Transverse colon (tissue), 4 donors: ENCODE results near the gene PTPRN2.

Experiments used
- EP300 ChIP-seq: sonication (generic); formaldehyde crosslinking; IDR thresholded peaks from one replicate; pipeline ENCODE4 v1.6.1; 2017; ENCODE audit warnings: antibody characterized with exemption, low read depth
- POLR2A ChIP-seq: fragments of 450-650 bp; IDR thresholded peaks from one replicate; pipeline ENCODE4 v1.6.1; 2016; ENCODE audit warnings: antibody characterized with exemption, mild to moderate bottlenecking, moderate library complexity
- POLR2AphosphoS5 ChIP-seq, 3 donors: sonication (generic); formaldehyde crosslinking; IDR thresholded peaks; one replicate each; pipeline ENCODE4 v1.6.1; 2016; ENCODE audit warnings: antibody characterized with exemption in 3 of 3
- TF ChIP-seq, protein P1 (sequence below), 5 experiments: fragments of 200-600 bp in 3 of 5; fragments of 450-650 bp in 2 of 5; sonication (generic) in 3 of 5; IDR thresholded peaks; 1 replicate in 2 of 5; 2 replicates in 3 of 5; pipeline ENCODE4 v1.5.1; 2016 to 2017; ENCODE audit warnings: antibody characterized with exemption in 5 of 5, inconsistent platforms in 3 of 5, mild to moderate bottlenecking in 2 of 5, moderate library complexity in 1 of 5

- TF ChIP-seq, protein P1, sequence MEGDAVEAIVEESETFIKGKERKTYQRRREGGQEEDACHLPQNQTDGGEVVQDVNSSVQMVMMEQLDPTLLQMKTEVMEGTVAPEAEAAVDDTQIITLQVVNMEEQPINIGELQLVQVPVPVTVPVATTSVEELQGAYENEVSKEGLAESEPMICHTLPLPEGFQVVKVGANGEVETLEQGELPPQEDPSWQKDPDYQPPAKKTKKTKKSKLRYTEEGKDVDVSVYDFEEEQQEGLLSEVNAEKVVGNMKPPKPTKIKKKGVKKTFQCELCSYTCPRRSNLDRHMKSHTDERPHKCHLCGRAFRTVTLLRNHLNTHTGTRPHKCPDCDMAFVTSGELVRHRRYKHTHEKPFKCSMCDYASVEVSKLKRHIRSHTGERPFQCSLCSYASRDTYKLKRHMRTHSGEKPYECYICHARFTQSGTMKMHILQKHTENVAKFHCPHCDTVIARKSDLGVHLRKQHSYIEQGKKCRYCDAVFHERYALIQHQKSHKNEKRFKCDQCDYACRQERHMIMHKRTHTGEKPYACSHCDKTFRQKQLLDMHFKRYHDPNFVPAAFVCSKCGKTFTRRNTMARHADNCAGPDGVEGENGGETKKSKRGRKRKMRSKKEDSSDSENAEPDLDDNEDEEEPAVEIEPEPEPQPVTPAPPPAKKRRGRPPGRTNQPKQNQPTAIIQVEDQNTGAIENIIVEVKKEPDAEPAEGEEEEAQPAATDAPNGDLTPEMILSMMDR (IDR thresholded peaks at IDR 0.05): no peak
- TF ChIP-seq POLR2A (no peak), EP300 (no peak), POLR2AphosphoS5 (IDR thresholded peaks at IDR 0.05) (no peak)
Observed at GRCh38 chr7:158428837-158429753, 158.5 kb downstream of the PTPRN2 start.
